Measurements from ENCODE around the gene EVX2. TPM values are rescaled to one million over a fixed set of nuclear protein-coding genes. Genes with fewer than 3 reads are reported as not detected.

Gene EVX2
- total RNA-seq, 4 donors from 2014 or later = 0.28 TPM; not detected in 3

DNA sequence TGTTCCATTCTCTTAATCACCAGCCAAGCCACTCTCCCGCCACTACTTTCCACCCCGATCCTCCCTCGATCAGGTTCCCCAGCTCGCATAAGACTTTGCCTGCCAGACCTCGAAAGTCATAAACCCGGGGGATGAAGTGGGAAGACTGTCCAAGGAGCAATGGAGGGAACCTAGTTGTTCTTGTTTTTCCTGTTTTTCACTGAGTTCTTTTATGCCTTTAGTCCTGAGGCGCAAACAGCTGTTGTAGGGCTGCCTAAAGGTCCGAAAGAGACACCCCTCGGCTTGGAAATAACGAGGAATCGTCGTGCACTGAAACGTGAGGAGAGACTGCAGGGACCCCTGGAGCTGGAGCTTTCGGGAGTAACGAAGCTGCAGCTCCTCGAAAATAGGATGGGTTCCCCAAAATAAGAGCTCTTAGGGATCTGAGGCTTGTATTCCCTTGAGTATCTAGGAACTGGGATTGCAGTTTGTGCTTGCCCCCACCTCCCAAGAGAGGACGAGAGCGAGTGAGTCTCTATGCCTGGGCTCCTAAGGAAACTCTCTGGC, 14.1 kb upstream of the EVX2 start:
- Histone ChIP-seq H3K27ac (no peak overlapping the region), H3K9me3 (no peaks in the 10 kb centered on the region), H3K4me1 (peaks cover 0 to 21% of the 10 kb centered on the region in 2 donors), H3K36me3 (no peaks in the 10 kb centered on the region), H3K27me3 (peaks cover 49 to 77% of the 10 kb centered on the region in 2 donors), H3K4me3 (no peak overlapping the region)
- intact Hi-C loops (cut with DNase I; ENCODE audit: low total_unique reads) = no loop called here
- TF ChIP-seq, protein P1, sequence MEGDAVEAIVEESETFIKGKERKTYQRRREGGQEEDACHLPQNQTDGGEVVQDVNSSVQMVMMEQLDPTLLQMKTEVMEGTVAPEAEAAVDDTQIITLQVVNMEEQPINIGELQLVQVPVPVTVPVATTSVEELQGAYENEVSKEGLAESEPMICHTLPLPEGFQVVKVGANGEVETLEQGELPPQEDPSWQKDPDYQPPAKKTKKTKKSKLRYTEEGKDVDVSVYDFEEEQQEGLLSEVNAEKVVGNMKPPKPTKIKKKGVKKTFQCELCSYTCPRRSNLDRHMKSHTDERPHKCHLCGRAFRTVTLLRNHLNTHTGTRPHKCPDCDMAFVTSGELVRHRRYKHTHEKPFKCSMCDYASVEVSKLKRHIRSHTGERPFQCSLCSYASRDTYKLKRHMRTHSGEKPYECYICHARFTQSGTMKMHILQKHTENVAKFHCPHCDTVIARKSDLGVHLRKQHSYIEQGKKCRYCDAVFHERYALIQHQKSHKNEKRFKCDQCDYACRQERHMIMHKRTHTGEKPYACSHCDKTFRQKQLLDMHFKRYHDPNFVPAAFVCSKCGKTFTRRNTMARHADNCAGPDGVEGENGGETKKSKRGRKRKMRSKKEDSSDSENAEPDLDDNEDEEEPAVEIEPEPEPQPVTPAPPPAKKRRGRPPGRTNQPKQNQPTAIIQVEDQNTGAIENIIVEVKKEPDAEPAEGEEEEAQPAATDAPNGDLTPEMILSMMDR (IDR thresholded peaks at IDR 0.05) = no peak
- no peak for TF ChIP-seq POLR2A (IDR thresholded peaks at IDR 0.05)
- DNase-seq = no peak

DNA sequence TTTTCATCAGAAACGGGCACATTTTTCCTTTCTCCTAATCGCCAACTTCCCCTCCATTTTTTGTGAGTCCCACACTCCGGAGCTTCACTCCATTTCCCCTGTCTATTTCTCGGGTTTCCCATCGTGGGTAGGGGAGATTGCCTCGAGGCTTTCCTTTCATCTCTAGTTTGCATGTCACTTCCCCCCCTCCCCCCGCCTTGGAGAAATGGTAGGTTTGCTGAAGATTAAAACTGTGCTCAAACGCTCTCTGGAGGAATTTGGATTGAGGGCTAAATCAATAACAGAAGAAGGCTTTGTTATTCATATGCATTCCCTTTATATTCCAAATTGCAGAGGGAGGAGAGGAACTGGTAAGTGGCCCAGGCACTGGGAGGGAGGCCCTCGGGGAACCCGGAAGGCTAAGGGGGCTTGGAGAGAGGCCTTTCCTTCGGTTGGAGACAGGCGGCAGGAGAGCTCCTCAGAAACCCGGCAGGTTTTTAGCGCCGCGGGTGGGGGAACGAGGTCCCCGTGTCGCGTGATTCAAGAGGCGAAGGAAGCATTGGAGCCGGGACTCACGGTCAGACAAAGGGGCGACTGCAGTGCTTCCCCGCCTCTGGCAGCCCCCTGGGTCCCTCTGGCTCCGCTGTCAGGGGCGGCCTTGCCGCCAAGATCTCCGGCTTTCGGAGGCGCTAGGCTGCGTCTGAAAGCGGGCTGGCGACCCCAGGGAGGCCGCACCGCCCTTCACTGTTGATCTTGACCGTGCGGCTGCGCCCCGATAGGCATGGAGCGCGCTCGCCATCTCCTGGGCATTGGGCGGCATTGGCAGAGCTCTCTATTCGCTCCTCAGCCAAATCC, 13.4 kb upstream of the EVX2 start:
- no peak for TF ChIP-seq POLR2A (IDR thresholded peaks at IDR 0.05)
- TF ChIP-seq, protein P1 (IDR thresholded peaks at IDR 0.05) = peak; percentile 75 to 84 (median 80)
- intact Hi-C loops (cut with DNase I; ENCODE audit: low total_unique reads) = no loop called here
- no peaks in the 10 kb centered on the region for H3K9me3 ChIP-seq
- DNase-seq = peak; percentile 60 to 65
- H3K36me3 ChIP-seq = no peaks in the 10 kb centered on the region
- no peak overlapping the region for H3K27ac ChIP-seq
- peaks cover 54 to 78% of the 10 kb centered on the region in 2 donors for H3K27me3 ChIP-seq
- H3K4me3 ChIP-seq = peak overlapping the region in 1 of 2 donors; percentile 24
- peaks cover 0 to 28% of the 10 kb centered on the region in 2 donors for H3K4me1 ChIP-seq

- Histone ChIP-seq H3K27me3 (peaks cover 61 to 85% of the 10 kb centered on the region in 2 donors), H3K27ac (no peak overlapping the region), H3K36me3 (no peaks in the 10 kb centered on the region), H3K9me3 (no peaks in the 10 kb centered on the region), H3K4me1 (peaks cover 0 to 28% of the 10 kb centered on the region in 2 donors), H3K4me3 (no peak overlapping the region)
- intact Hi-C loops (cut with DNase I; ENCODE audit: low total_unique reads) = no loop called here
- TF ChIP-seq, protein P1 (IDR thresholded peaks at IDR 0.05) = no peak
- no peak for TF ChIP-seq POLR2A (IDR thresholded peaks at IDR 0.05)
- no peak for DNase-seq
These were observed 12.7 kb upstream of the EVX2 start for GRCh38 chr2:176096243-176096985.

GRCh38 chr2:176095421-176095820, 11.7 kb upstream of the EVX2 start:
- no peak overlapping the region for H3K27ac ChIP-seq
- intact Hi-C loops (cut with DNase I; ENCODE audit: low total_unique reads) = no loop called here
- H3K36me3 ChIP-seq = no peaks in the 10 kb centered on the region
- DNase-seq = no peak
- peaks cover 0 to 28% of the 10 kb centered on the region in 2 donors for H3K4me1 ChIP-seq
- H3K9me3 ChIP-seq = no peaks in the 10 kb centered on the region
- peaks cover 64 to 92% of the 10 kb centered on the region in 2 donors for H3K27me3 ChIP-seq
- TF ChIP-seq POLR2A (IDR thresholded peaks at IDR 0.05) = no peak
- TF ChIP-seq, protein P1 (IDR thresholded peaks at IDR 0.05) = no peak
- H3K4me3 ChIP-seq = no peak overlapping the region

Measured in uterus (tissue), 4 donors.